Non-pigmented ciliary epithelial cell (primary cell): ENCODE measurements around the gene GPD2.
"Not testable (repeated sequence)": the region's sequence is repeated elsewhere in the genome, so short reads cannot be mapped to it uniquely, and the experiment has no call there.

Experiments
- DNase-seq: peaks from one replicate; pipeline ENCODE4 v3.0.0-alpha.2; 2010; ENCODE audit warnings: low read depth

Gene GPD2

GRCh38 chr2:156476021-156476849 lies 40.1 kb downstream of the GPD2 start:
- no peak for DNase-seq

GRCh38 chr2:156476850-156477206 lies 40.6 kb downstream of the GPD2 start:
- DNase-seq: peak; percentile 62

- no peak for DNase-seq
Measured at GRCh38 chr2:156480376-156480775, 44.2 kb downstream of the GPD2 start.

GRCh38 chr2:156481312-156481711 lies 45.1 kb downstream of the GPD2 start:
- DNase-seq: no peak

GRCh38 chr2:156483741-156484173 lies 47.6 kb downstream of the GPD2 start:
- no peak for DNase-seq

GRCh38 chr2:156486147-156486546 lies 50.0 kb downstream of the GPD2 start:
- DNase-seq: no peak

GRCh38 chr2:156486614-156487013 lies 50.4 kb downstream of the GPD2 start:
- DNase-seq: no peak

GRCh38 chr2:156489195-156489594 lies 53.0 kb downstream of the GPD2 start:
- no peak for DNase-seq

- no peak for DNase-seq
Measured at GRCh38 chr2:156489750-156490465, 53.7 kb downstream of the GPD2 start.

GRCh38 chr2:156490466-156490840 lies 54.3 kb downstream of the GPD2 start:
- DNase-seq: no peak

- no peak for DNase-seq
Measured at GRCh38 chr2:156491176-156491575, 55.0 kb downstream of the GPD2 start.

GRCh38 chr2:156492979-156493378 lies 56.8 kb downstream of the GPD2 start:
- no peak for DNase-seq

- not testable (repeated sequence) for DNase-seq
Measured at GRCh38 chr2:156495998-156496397, 59.8 kb downstream of the GPD2 start.

- no peak for DNase-seq
Measured at GRCh38 chr2:156505696-156506095, 69.5 kb downstream of the GPD2 start.

- no peak for DNase-seq
Measured at GRCh38 chr2:156511122-156511521, 74.9 kb downstream of the GPD2 start.

GRCh38 chr2:156511803-156512202 lies 75.6 kb downstream of the GPD2 start:
- no peak for DNase-seq

GRCh38 chr2:156512451-156512850 lies 76.3 kb downstream of the GPD2 start:
- peak; percentile 6 for DNase-seq

- no peak for DNase-seq
Measured at GRCh38 chr2:156513219-156513618, 77.0 kb downstream of the GPD2 start.

GRCh38 chr2:156517419-156517818 lies 81.2 kb downstream of the GPD2 start:
- DNase-seq: no peak

- no peak for DNase-seq
Measured at GRCh38 chr2:156518138-156518537, 82.0 kb downstream of the GPD2 start.

GRCh38 chr2:156522864-156523440 lies 86.8 kb downstream of the GPD2 start:
- no peak for DNase-seq

GRCh38 chr2:156526950-156527636 lies 90.9 kb downstream of the GPD2 start:
- DNase-seq: no peak

- DNase-seq: not testable (repeated sequence)
Measured at GRCh38 chr2:156528583-156528982, 92.4 kb downstream of the GPD2 start.
